Lower lobe of right lung (tissue), 2 donors: Measurements from ENCODE around the gene TECR. TPM values are rescaled to one million over a fixed set of nuclear protein-coding genes. Genes with fewer than 3 reads are reported as not detected.
A peak's percentile ranks its signal among the peaks of the same experiment; 100 is the strongest.

Experiments
- ATAC-seq, 2 donors: fragments of 200-7000 bp; cut with Tn5 transposase; one replicate each; pipeline ENCODE4 v1.9.1; 2020 to 2022; ENCODE audit warnings: mild to moderate bottlenecking in 2 of 2, moderate library complexity in 2 of 2
- DNase-seq: peaks from one replicate; pipeline ENCODE4 v3.0.0-alpha.2; 2020
- H3K27ac ChIP-seq: fragments of 200-600 bp; one replicate; pipeline ENCODE4 v1.8.0; 2022
- H3K27me3 ChIP-seq: fragments of 200-600 bp; one replicate; pipeline ENCODE4 v1.8.0; 2022; ENCODE audit warnings: low read depth
- H3K36me3 ChIP-seq: fragments of 200-600 bp; one replicate; pipeline ENCODE4 v1.8.0; 2022; ENCODE audit warnings: mild to moderate bottlenecking
- H3K4me1 ChIP-seq: fragments of 200-600 bp; one replicate; pipeline ENCODE4 v1.8.0; 2022
- H3K4me3 ChIP-seq: fragments of 200-600 bp; one replicate; pipeline ENCODE4 v1.8.0; 2022; ENCODE audit warnings: mild to moderate bottlenecking
- H3K9me3 ChIP-seq: fragments of 200-600 bp; one replicate; pipeline ENCODE4 v1.8.0; 2022
- CTCF ChIP-seq: fragments of 200-600 bp; IDR thresholded peaks from one replicate; pipeline ENCODE4 v1.8.0; 2022; ENCODE audit warnings: antibody characterized with exemption, mild to moderate bottlenecking
- intact Hi-C: fragments of 100-400 bp; cut with DNase I; formaldehyde crosslinking; loops from one replicate; pipeline ENCODE4 v1.11.0; 2022
- total RNA-seq: library from RNA; stranded (reverse); fragmentation: NEBNext Ultra II Directional; extraction: Animal tissue kit (Norgen Biotek cat#: 25700); gene quantifications from one replicate; pipeline ENCODE4 v1.2.1, GENCODE V29; 2021
- donor health status: DM: no; HTN: yes; CAD: no; lungs with severe emphysema.

Gene TECR
- total RNA-seq, 1 donor from 2014 or later, result 127 TPM

GRCh38 chr19:14526423-14526822, 3.0 kb upstream of the TECR start:
- intact Hi-C loops, result no loop called here

GRCh38 chr19:14528419-14529253, 758 bp upstream of the TECR start:
- ATAC-seq (no peak), DNase-seq (peak; percentile 65)
- intact Hi-C loops, result no loop called here
- Histone ChIP-seq H3K4me1 (peaks cover 23% of the 10 kb centered on the region), H3K27ac (peak overlapping the region; percentile 76), H3K36me3 (no peaks in the 10 kb centered on the region), H3K27me3 (no peaks in the 10 kb centered on the region), H3K9me3 (no peaks in the 10 kb centered on the region), H3K4me3 (peak overlapping the region; percentile 83)
- TF ChIP-seq CTCF, result no peak

More at GRCh38 chr19:14526423-14526822, 3.0 kb upstream of the TECR start:
- Histone ChIP-seq H3K36me3 (no peaks in the 10 kb centered on the region), H3K27me3 (no peaks in the 10 kb centered on the region), H3K9me3 (no peaks in the 10 kb centered on the region), H3K4me1 (peaks cover 13% of the 10 kb centered on the region), H3K4me3 (no peak overlapping the region), H3K27ac (no peak overlapping the region)
- no peak for TF ChIP-seq CTCF
- ATAC-seq (no peak), DNase-seq (no peak)

GRCh38 chr19:14530005-14530348, 583 bp downstream of the TECR start:
- intact Hi-C loops, result no loop called here
- H3K27ac ChIP-seq, result peak overlapping the region; percentile 93
- H3K36me3 ChIP-seq, result peaks cover 4% of the 10 kb centered on the region
- H3K9me3 ChIP-seq, result no peaks in the 10 kb centered on the region
- DNase-seq, result peak; percentile 82
- peaks cover 23% of the 10 kb centered on the region for H3K4me1 ChIP-seq
- TF ChIP-seq CTCF, result no peak
- ATAC-seq, result peak; percentile 2 to 28
- peak overlapping the region; percentile 83 for H3K4me3 ChIP-seq
- no peaks in the 10 kb centered on the region for H3K27me3 ChIP-seq

- DNase-seq (no peak), ATAC-seq (no peak)
- no peaks in the 10 kb centered on the region for H3K9me3 ChIP-seq
- peak overlapping the region; percentile 93 for H3K27ac ChIP-seq
- TF ChIP-seq CTCF, result no peak
- intact Hi-C loops, result no loop called here
- no peaks in the 10 kb centered on the region for H3K27me3 ChIP-seq
- peaks cover 23% of the 10 kb centered on the region for H3K4me1 ChIP-seq
- H3K4me3 ChIP-seq, result peak overlapping the region; percentile 83
- H3K36me3 ChIP-seq, result peaks cover 4% of the 10 kb centered on the region
Observed at GRCh38 chr19:14530506-14530905, 1.1 kb downstream of the TECR start.

- Histone ChIP-seq H3K4me3 (no peak overlapping the region), H3K9me3 (no peaks in the 10 kb centered on the region), H3K27me3 (no peaks in the 10 kb centered on the region), H3K27ac (no peak overlapping the region), H3K36me3 (peaks cover 4% of the 10 kb centered on the region), H3K4me1 (peaks cover 37% of the 10 kb centered on the region)
- intact Hi-C loops, result no loop called here
- DNase-seq (no peak), ATAC-seq (no peak)
- TF ChIP-seq CTCF, result no peak
Observed at GRCh38 chr19:14533450-14533849, 4.1 kb downstream of the TECR start.
